ENCODE data around the gene CYP4F11.
"Not testable (repeated sequence)": the region's sequence is repeated elsewhere in the genome, so short reads cannot be mapped to it uniquely, and the experiment has no call there.

CYP4F11 gene

GRCh38 chr19:15922021-15922420 is 12.3 kb downstream of the CYP4F11 start:
- no peak for DNase-seq

- DNase-seq, result no peak
These were observed 15.1 kb downstream of the CYP4F11 start for GRCh38 chr19:15919243-15919642.

DNA sequence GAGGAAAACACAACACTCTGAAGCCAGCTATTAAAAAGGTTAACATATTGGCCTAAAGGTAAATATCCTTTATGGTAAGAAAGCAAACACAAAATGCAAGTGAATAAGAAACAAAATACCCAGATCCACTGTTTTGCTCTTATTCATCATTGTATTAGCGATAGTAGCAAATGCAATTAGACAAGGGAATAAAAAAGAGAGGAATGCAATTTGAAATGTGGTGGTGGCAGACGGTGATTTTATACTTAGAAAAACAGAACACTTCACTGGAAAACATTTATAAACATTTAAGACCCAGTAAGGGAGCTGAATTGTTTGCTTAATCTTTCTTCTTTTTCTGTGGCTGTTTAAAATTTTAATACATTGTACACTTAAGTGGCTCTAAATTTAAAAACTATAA is 19.2 kb downstream of the CYP4F11 start:
- no peak for DNase-seq

DNA sequence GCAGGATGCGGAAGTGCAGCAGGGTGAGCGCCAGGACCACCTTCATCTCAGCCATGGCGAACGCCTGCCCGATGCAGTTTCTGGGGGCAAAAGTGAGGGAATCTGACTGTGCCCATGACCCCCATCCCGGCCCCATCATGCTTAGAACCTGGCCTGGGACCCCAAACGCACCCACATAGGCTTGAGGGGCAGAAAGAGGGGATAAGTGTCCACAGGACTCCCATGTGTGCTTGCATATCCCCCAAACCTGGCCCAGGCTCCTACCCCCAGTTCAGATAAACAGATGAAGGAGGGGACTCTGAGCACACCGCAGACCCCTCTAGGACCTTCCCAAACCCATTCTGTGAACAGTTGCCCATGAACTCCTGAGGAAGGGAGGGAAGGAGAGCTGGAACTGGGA is 20.5 kb downstream of the CYP4F11 start:
- no peak for DNase-seq

DNA sequence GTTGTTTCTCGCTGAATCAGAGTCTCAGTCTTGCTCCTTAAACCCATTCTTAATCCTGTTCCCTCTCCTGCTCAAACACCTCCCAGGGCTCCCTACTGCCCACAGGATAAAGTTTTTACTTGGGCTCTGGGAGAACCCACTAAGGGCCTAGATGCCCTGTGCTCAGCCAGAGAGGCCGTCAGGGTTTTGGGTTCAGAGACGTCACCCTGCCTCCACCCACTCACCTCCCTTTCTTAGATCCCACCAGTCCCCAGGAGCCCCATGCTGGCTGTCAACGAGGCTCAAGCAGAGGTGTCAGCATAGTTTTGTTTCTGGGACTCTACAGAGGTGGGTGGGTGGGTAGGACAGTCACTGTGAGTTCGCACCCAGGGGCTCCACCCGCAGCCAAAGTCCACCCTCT is 20.9 kb downstream of the CYP4F11 start:
- DNase-seq, result no peak

GRCh38 chr19:15911599-15912235 is 22.6 kb downstream of the CYP4F11 start:
- no peak for DNase-seq

GRCh38 chr19:15905026-15905425 is 29.3 kb downstream of the CYP4F11 start:
- DNase-seq, result no peak

DNA sequence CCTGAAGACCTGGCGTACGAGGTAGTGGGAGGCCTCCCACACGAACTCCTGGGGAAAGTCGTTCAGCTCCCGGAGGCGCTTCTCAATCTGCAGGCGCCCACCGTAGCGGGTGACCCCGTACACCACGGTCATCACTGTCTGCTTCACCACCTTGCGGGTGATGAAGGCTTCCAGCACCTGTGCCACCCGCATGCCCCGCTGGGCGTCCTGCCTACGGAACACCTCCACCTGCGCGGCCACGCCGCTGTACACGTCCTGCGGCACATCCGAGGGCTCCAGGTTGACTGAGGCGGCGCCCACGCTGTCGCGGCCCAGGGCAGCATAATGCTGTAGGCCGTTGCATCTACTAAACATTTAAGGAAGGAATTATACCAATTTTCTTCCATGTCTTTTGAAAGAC is 31.4 kb downstream of the CYP4F11 start:
- DNase-seq, result not testable (repeated sequence)

DNA sequence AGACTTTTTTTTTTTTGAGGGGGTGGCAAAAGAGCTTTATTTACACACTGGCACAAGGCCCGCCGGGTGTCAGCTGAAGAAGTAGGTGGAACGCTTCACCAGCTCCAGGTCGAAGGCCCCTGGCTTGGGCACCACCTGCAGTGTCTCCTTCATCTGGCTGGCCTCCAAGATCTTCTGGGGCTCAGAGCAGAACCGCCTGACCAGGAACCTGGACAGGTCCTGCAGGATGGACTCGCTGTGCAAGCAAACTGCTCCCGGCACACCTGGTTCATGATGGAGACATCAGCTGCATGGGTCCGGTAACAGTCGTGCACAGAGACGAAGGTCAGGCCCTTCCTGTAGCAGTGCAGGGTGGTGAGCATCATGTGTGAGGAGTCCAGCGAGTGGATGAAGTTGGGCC is 32.1 kb downstream of the CYP4F11 start:
- DNase-seq, result no peak

GRCh38 chr19:15900504-15900903 is 33.8 kb downstream of the CYP4F11 start:
- DNase-seq, result no peak

DNA sequence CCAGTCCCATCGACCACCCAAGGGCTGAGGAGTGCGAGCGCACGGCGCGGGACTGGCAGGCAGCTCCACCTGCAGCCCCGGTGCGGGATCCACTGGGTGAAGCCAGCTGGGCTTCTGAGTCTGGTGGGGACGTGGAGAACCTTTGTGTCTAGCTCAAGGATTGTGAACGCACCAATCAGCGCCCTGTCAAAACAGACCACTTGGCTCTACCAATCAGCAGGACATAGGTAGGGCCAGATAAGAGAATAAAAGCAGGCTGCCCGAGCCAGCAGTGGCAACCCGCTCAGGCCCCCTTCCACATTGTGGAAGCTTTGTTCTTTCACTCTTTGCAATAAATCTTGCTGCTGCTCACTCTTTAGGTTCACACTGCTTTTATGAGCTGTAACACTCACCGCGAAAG is 34.3 kb downstream of the CYP4F11 start:
- DNase-seq, result not testable (repeated sequence)

GRCh38 chr19:15899561-15899960 is 34.8 kb downstream of the CYP4F11 start:
- not testable (repeated sequence) for DNase-seq

GRCh38 chr19:15897738-15898276 is 36.5 kb downstream of the CYP4F11 start, which contains the start of gene CYP4F2:
TSS of gene CYP4F2 (minus strand) at chr19:15898074. CDS start at chr19:15897611, 463 bp downstream.
- DNase-seq, result no peak

DNA sequence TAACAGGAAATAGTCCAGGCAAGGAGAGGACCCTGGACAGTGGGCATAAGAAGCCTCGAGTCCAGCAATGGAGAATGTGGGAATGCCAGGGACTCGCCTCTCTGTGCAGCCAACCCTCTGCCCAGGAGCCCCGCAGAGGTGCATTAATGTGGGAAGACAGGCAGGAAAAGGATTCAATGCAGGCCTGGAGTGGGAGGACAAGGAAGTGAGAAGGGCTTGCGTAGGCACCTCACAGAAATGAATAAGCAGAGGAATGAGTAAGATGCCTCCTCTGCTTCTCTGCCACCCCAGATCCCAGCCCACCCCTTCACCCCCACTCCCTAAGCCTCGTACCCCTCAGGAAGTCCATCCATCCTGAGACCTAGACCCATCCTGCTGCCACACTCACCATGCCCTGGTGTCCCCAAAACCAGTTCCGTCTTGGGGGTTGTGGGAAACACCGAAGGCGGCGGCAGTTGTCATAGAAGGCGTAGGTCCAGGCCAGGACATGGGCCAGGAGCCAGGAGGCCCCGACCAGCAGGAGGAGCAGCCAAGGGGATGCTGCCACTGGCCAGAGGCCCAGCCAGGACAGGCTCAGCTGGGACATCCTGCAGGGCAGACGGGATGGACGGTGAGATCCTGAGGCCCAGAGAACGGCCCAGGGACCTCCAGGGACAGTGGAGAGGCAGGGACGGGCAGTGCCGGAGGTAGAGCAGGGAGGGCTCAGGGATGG is 37.1 kb downstream of the CYP4F11 start:
- no peak for DNase-seq

DNA sequence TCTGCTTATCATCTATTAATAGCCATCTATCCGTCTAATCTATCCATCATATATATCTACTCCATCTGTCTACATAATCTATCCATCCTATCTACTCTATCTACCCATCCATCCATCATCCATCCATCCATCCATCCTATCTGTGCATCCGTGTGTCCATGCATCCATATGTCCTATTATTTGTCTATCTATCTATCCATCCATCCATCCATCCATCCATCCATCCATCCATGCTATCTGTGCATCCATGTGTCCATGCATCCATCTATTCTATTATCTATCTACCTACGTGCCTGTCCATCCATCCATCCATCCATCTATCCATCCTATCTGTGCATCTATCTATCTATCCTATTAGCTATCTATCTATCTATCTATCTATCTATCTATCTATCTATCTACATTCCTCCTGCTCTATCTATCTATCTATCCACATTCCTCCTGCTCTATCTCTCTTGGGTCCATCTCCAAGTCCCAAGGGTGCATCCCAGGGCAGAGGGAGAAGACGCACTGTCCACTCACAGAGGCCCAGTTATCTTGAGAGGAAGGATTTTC is 38.4 kb downstream of the CYP4F11 start:
- DNase-seq, result no peak

- DNase-seq, result no peak
These were observed 40.0 kb downstream of the CYP4F11 start for GRCh38 chr19:15894359-15894758.

DNA sequence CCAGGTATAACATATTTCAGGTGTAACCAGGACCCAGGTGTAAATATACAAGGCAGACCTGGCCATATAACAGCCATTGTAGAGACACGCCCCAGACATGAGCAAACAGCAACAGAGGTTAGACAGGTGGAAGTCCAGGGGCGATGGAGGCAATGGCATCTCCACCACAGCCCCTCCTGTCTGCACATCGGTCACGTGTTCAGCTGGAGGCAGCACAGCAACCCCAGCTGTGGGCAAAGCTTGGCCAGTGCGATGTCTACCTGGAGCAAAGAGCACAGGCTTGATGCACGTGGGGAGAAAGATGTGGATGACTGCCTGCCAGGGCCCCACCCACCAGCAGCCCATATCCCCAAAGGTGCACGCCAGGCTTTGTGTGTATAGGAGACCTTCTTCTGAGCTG is 40.9 kb downstream of the CYP4F11 start:
- DNase-seq, result no peak

DNA sequence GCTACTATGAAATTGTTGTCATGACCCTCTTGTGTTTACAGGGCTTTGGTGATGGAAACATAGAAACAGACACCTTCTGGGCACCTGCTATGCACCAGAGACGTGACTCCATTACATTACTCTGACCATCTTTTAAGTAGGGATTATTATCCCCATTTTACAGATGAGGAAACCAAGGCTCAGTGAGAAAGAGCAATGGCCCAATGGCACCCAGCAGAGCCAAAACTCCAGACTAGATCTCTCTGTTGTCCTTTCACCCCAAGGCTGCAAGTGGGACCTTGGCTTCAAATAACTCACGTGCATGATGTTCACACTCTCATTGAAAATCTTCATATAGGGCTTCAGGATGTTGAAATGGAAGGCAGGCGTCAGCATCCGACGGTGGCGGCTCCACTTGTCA is 42.3 kb downstream of the CYP4F11 start:
- DNase-seq, result no peak

- no peak for DNase-seq
These were observed 42.9 kb downstream of the CYP4F11 start for GRCh38 chr19:15891434-15891833.

GRCh38 chr19:15889339-15889738 is 45.0 kb downstream of the CYP4F11 start:
- DNase-seq, result not testable (repeated sequence)

GRCh38 chr19:15885919-15886318 is 48.4 kb downstream of the CYP4F11 start:
- DNase-seq, result no peak

GRCh38 chr19:15885167-15885566 is 49.2 kb downstream of the CYP4F11 start:
- DNase-seq, result no peak

- not testable (repeated sequence) for DNase-seq
These were observed 51.0 kb downstream of the CYP4F11 start for GRCh38 chr19:15883329-15883728.
